NCI-H2081 treated with DMSO at 0.1 percent for 48 hours (cell line): ENCODE data around the gene CDK16.
"Not testable (repeated sequence)": the region's sequence is repeated elsewhere in the genome, so short reads cannot be mapped to it uniquely, and the experiment has no call there.

ENCODE experiments used
- DNase-seq: peaks from one replicate; lab custom pipeline; 2025; lab: John Stamatoyannopoulos, UW

The CDK16 gene

DNA sequence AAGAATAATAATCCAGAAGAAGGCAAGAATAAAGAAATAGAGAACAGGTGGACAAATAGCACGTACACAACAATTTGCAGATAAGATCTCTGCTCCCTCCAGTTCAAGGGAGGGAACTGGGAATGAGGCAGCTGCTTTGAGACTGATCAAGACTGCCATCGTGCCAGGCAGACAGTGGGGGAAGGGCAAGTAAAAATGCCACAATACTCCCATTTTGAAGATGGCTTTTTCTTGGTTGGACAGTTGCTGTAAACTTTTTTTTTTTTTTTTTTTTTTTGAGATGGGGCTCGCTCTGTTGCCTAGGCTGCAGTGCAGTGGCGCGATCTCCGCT lies 31.5 kb downstream of the CDK16 start:
- no peak for DNase-seq

DNA sequence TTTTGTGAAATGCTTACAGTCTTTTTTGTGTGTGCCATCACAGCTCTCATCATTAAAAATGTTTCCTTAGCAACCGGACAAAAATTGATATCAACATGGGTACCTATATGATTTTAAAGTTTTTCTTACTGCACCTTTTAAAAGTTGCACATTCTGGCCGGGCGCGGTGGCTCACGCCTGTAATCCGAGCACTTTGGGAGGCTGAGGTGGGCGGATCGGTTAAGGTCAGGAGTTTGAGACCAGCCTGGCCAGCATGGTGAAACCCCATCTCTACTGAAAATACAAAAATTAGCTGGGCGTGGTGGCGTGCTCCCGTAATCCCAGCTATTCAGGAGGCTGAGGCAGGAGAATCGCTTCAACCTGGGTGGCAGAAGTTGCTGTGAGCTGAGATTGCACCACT lies 39.1 kb downstream of the CDK16 start:
- DNase-seq = not testable (repeated sequence)

DNA sequence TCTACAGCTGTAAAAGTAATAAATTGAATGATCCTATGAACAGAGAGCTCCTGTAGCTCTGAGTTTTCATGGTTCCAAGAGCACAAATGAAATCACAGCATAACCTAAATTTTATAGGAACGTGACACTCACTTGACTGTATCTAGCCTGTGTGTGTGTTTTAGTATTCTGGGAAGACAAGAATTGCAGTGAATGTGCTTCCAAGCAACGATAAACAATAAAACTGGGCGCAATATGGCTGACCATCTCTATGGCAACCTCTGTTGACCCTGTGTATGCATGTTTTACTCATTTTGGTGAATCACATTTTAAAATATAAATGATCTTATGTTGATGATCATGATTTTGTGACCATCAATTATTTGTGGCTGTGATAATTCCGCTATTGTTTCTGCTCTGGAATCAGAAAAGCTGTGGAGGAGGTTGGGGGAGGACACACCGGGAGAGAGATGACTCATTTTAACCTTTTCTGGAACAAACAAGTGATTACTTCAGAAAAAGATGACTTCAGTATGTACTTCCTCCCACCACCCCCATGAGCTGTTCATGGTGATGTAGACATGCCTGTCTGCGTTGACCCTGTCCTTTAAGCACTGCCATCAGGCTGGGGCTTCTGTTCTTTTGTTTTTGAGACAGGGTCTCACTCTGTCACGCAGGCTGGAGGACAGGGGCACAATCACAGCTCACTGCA lies 46.1 kb downstream of the CDK16 start:
- no peak for DNase-seq

DNA sequence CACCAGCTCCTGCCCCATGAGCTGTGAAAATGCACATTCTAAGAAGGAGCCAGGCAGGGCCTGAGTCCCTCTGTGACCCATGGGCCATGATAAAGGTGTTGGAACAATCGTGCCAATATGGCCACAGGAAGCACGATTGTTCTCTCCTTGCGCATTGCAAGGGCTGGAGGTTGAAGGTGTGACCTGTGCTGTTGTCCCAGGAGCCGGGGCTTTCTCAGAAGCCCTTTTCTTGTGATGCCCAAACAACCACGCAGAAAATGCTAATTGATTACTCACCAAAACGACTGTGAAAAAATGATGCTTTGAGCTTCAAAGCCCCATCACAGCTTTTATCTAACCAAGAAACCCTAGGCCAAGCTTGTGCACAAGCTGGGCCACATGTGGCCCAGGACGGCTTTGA lies 48.2 kb downstream of the CDK16 start:
- DNase-seq = no peak

DNA sequence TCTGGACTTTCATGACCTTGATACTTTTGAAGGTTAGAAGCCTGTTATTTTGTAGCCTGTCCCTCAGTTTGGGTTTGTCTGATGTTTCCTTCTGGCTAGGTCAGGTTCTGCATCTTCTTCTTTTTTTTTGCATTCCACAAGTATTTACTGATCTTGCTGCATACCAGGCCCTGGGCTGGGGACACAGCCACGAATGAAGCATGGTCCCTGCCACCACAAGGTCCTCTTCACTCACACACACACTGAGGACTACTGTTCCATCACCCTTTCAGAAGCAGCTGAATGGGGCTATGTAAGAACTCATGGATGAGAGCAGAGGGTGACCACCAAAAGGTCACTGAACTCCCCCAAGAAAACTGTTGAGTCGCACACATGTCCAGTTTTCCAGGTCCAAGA lies 53.5 kb downstream of the CDK16 start:
- no peak for DNase-seq

DNA sequence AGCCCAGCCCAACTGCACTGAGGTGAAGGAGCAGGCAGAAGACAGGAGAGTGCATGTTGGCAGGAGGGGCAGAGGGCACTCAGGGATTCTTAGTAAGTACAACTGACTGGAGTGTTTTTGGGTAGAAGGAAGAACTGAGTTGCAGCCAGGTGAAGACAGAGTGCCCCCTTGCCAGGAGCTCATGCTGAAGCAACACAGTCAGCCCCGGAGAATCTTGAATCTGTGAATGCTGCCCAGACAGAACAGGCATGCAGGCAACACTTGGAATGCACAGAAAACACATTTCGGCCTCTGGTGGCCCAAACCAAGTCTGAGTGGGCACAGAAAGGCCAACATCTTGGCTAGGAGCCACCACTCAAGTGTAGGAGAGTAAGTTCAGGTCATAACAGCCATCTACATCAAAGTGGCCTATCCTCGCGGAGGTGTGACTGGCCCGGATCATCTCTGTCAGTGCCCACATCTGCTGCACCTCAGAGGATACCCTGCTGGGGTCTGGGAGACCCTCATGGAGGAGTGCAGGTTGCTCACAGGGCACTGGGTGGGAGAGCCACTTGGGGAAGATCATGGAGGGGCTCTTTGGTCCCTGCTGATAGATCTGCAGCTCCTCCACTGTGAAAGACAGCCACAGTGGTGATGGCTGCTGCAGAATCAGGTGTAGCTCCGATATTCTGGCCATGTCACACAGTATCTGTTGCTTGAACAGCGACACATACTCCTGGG lies 54.7 kb downstream of the CDK16 start:
- DNase-seq = no peak

DNA sequence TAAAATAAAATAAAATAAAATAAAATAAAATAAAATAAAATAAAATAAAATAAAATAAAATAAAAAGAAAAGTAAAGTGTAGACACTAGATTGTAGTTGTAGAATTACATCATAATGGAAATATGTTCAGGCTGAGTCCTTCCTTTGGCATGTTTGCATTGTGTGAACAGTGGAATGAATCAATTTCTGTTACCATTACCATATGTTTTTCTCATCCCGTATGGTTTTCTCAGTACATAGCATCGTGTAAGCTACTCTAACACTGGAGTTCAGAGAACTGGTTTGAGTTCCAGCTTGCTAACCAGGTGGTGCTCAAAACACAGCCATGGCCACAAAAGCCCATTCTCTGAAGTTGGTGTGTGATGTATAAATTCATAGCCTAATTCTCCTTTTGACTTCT lies 60.2 kb downstream of the CDK16 start:
- no peak for DNase-seq
